HG03378 (cell line): ENCODE results near the gene FBXL16.

Experiments used
- ATAC-seq: cut with Tn5 transposase; IDR thresholded peaks from one replicate; pipeline ENCODE4 v1.9.1; 2021; ENCODE audit warnings: mild to moderate bottlenecking, moderate library complexity; ENCODE audit not compliant: unreplicated experiment

FBXL16 gene

GRCh38 chr16:645852-646678 is 59.5 kb downstream of the FBXL16 start:
- ATAC-seq, result no peak

GRCh38 chr16:644556-644955 is 61.0 kb downstream of the FBXL16 start:
- no peak for ATAC-seq

- ATAC-seq, result no peak
These were observed 62.6 kb downstream of the FBXL16 start for GRCh38 chr16:643050-643368.
